GM12892 (cell line): ENCODE data around the gene CSTB.

Source experiments
- DNase-seq: peaks from one replicate; pipeline ENCODE4 v3.0.0; 2011; ENCODE audit not compliant: insufficient read length
- FAIRE-seq: peaks from 2 replicates; lab custom pipeline; 2011; peaks lifted over from hg19 to GRCh38; lab: Jason Lieb, UNC
- POLR2A ChIP-seq: IDR thresholded peaks from 2 replicates; pipeline ENCODE4 v1.6.1; 2011; ENCODE audit warnings: low read depth, low read length, control low read depth
- POLR2AphosphoS5 ChIP-seq: IDR thresholded peaks from 2 replicates; pipeline ENCODE4 v1.6.1; 2011; ENCODE audit warnings: low read depth, low read length, control low read depth
- TAF1 ChIP-seq: IDR thresholded peaks from 2 replicates; pipeline ENCODE4 v1.6.1; 2011; ENCODE audit warnings: low read depth, mild to moderate bottlenecking, control low read depth, low read length, borderline replicate concordance

The CSTB gene

DNA sequence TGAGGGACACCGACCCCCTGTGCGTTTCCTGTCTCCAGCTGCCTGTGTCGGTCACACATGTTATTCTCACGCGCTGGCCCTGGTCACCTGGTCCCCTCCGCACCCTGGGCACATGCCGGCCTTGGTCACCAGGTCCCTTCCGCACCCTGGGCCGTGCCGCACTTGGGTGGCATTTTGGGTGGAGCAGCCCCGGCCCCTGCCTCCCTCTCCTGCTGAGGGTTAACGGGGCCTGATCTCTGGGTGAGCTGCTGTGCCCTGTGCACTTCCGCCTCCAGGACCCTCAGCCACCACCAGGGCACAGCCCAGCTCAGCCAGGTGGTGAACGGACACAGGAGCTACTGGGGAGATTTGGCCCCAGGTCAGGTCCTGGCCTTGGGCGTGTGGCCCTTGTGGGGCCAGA is 39.9 kb upstream of the CSTB start:
- FAIRE-seq, result no peak
- TF ChIP-seq POLR2A, result no peak
- no peak for TF ChIP-seq TAF1
- TF ChIP-seq POLR2AphosphoS5, result no peak

DNA sequence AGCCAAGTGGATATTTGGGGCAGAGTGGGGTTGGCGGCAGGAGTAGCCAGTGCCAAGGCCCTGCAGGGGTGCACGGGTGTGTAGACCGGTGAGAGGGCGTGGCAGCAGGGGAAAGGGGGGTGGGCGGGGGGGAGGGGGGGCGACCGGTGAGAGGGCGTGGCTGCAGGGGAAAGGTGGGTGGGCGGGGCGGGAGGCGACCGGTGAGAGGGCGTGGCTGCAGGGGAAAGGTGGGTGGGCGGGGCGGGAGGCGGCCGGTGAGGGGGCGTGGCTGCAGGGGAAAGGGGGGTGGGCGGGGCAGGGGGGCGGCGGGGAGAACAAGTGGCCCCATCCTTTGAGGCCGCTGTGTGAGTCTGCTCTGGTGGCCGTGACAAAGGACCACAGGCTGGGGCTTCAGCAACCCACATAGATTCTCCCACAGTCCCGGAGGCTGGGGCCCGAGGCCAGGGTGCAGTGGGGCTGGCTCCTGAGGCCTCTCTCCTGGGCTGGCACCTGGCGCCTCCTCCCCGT is 39.1 kb upstream of the CSTB start:
- no peak for FAIRE-seq
- TF ChIP-seq TAF1 (no peak), POLR2AphosphoS5 (no peak), POLR2A (no peak)
- no peak for DNase-seq

More for the DNA sequence above, 39.9 kb upstream of the CSTB start:
- no peak for DNase-seq

DNA sequence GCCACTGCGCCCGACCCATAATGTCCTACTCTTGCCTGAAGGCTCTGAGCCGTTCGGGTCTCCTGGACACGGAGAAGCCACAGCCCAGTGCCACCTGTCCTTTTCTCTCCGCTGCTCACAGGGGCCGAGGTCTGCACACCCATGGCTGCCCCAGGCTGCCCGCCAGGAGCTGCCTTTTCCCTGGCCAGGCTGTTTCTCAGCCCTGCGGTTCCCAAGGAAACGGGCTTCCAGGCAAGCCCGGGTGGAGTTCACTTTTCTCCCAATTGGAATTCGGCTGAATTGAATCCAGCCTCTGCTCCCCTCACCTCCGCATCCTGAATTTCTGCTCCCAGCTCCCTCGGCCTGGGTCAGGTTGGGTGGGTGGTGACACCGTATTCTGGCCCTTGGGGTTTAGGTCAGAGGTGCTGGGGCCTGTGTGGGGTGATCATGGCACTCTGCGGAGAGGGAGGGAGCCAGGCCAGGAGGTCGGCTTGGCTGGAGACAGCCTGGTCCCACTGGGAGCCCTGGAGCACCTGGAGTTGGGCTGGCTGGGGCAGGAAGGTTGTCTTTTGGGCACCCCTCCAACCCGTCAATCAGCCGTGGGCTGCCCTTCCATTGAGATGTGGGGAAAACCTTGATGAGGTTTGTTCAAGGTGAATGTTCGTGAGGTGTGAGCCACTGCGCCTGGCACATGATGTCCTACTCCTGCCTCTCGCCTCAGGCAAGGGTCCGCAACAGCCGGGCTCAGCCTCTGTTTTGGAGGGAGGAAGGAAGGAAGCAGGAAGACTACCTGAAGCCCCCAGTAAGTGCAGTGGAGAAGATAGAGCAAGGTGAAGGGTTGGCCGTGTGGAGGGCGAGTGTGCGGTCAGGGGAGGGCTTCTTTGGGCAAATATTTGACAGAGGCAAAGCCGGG is 38.4 kb upstream of the CSTB start:
- no peak for TF ChIP-seq POLR2A
- TF ChIP-seq TAF1, result no peak
- no peak for TF ChIP-seq POLR2AphosphoS5
- FAIRE-seq, result no peak
- DNase-seq, result no peak

DNA sequence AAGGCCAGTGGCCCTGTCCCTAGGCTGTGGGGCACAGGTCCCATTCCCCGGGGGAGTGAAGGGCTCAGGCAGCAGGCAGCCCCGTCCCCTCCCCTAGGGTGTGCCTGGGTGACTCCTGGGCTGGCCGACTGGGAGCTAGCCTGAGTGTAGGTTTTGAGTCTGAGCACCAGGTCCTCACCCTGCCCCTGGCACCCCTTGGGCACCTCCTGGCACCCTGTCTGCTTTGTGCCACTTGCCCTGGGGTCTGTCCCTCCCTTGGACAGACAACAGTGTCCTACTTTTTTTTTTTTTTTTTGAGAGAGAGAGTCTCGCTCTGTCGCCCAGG is 37.5 kb upstream of the CSTB start:
- FAIRE-seq (no peak), DNase-seq (no peak)
- TF ChIP-seq POLR2AphosphoS5, result no peak
- no peak for TF ChIP-seq TAF1
- no peak for TF ChIP-seq POLR2A

DNA sequence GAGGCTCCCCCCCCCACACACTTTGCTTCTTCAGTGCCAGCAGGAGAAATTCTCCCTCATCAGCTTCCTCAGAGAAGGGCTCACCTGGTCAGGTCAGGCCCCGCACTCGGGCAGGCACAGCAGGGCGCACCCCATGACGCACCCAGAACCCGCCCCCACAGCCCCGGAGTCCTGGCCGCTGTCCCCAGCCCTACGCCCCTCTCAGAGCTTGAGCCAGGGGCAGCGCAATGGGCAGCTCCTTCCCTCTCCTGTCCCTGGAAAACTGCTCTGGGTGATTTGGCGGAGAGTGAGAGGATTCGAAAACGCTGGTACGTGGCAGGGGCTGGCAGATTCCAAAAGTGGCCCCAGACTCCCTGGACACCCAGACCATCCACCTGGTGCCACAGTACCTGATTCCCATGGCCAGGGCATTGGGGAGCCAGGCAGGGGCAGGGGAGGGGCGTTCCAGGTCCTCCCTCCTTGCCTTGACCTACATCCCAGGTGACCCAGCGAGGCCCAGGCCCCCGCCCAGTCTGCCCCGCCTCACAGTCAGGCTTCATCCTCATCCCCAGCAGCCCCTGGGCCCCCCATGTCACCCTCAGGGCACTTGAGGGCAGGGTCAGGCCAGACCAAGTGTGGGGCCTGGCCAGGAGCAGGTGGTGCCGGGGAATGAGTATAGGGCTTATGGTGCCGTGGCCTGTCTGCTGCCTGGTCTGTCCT is 37.0 kb upstream of the CSTB start:
- DNase-seq (no peak), FAIRE-seq (no peak)
- no peak for TF ChIP-seq POLR2A
- TF ChIP-seq POLR2AphosphoS5, result no peak
- TF ChIP-seq TAF1, result no peak

DNA sequence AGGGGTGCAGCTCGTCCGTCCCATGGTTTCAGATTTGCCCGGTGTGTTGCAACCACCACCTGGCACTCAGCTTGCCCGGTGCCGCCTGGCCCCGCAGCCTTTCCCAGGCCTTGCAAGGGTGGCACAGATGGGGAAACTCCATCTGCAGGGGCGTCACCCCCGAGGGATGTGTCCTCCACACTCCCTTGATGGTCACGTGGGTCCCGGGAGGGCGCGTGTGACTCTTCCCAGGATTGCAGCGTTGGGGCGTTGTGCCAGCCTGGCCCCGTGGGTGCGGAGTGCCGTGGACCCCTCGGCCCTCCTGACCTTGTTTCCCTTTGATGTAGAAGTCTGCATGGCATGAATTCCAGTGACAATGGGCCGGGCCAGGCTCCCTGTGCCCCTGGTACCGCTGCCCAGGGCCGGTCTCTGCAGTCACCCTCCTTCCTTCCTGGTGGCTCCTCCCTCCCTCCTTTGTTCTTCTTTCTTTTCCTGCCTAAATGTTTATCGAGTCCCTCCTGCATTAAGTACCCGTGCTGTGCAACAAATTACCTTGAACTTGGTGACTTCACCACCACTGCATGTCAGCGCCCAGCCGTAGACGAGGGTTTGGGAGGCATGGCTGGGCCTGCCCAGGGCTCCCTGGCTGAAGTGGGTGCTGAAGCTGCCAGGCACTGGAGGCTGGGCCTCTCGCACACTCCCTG is 36.2 kb upstream of the CSTB start:
- DNase-seq (no peak), FAIRE-seq (no peak)
- TF ChIP-seq TAF1 (no peak), POLR2AphosphoS5 (no peak), POLR2A (no peak)

DNA sequence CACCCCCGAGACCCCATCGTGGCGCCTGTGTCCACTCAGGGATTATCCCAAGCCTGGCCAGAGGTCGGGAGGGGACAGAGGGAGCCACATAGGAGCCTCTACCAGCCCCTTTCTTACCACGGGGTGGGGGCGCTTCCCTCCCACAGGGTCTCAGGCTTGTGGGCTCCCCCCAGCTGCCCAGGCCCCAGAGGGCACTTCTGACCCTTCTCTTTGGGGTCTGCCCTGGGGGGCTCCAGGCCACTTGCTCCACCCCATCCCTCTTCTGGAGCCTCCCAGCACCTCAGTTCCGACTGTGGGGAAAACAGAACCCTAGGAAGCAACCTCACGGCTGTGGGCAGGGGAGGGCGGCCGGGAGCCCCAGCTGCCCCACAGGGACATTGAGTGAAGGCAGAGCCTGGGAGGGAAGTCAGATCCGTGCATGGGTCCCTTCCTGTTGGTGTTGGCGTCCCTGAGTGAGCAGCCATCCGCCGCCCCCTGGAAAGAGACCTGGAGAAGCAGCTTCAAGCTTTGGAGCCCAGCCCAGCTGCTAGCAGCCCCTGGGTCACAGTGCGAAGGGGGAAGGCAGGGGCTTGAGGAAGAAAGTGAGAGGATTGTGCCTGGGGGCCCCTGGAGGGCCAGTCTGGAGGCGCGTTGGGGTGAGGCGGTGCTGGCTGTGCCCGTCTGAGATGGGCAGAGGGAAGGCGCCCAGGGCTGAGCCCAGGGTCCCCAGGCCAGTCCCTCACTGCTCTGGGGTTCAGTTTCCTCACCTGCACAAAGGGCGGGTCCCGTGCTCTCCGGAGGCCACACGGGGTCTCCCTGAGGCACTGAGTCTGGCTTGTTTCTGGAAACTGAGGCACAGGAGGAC is 35.4 kb upstream of the CSTB start:
- no peak for DNase-seq
- no peak for TF ChIP-seq POLR2AphosphoS5
- no peak; the same call in 1 of the 2 replicates for TF ChIP-seq POLR2A
- no peak for TF ChIP-seq TAF1

DNA sequence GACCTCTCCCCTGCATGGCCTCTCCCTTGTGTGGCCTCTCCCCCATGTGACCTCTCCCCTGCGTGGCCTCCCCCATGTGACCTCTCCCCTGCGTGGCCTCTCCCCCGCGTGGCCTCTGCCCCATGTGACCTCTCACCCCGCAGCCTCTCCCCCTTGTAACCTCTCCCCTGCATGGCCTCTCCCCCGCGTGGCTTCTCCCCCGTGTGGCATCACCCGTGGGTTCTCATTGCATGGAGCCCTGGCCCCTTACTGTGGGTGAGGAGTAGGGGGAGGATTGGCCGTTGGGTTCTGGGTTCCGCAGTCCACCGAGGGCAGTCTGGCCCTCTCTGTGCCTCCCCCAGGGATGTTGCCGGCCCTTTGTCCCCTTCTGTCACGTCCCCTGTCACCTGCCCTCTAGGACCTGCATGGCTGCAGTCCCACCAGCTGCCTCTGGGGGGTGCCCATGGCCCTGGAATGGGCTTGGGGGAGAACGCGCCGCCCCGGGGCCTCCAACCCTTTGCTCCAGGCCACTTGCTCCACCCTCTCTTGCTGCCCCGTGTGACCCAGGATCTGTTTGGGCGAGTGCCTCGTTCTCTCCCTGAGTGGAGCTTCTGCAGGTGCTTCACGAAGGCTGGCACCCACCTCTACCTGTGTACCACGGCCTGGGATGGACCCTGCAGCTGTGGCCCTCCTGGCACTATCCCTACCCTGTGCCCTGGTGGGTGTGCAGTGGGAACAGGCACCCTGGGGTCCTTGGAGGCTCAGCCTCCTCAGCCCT is 34.6 kb upstream of the CSTB start:
- FAIRE-seq (peak; percentile 91), DNase-seq (peak; percentile 99)
- TF ChIP-seq POLR2A (no peak; the same call in 1 of the 2 replicates), POLR2AphosphoS5 (no peak; the same call in 1 of the 2 replicates), TAF1 (no peak)

More for the DNA sequence above, 35.4 kb upstream of the CSTB start:
- FAIRE-seq, result no peak

DNA sequence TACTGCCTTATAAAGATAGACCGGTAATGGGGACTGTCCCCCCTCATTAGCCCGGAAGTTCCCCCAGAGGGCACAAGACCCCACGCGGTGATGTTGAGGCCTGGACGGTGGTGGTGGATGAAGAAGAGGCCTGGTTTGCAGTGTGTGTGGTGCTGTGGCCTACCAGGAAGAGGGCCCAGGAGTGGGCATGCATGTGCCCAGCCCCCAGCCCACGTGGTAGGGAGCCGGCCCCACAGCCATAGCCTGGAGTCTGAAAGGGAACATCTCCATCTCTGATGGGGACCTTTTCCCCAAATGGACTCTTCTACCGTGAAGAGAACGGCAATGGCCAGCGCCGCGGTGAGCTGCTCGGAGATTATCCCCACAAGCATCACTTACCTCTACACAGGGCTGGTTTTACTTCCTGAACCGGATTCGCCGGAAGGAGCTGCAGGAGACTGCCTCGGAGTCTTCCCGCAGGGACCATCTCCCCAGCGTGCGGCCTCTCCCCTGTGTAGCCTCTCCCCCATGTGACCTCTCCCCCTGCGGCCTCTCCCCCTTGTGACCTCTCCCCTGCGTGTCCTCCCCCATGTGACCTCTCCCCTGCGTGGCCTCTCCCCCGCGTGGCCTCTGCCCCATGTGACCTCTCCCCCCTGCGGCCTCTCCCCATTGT is 33.9 kb upstream of the CSTB start:
- FAIRE-seq (no peak), DNase-seq (no peak)
- TF ChIP-seq TAF1, result no peak
- TF ChIP-seq POLR2A, result no peak; the same call in 1 of the 2 replicates
- peak; percentile 41; the same call in 1 of the 2 replicates for TF ChIP-seq POLR2AphosphoS5

DNA sequence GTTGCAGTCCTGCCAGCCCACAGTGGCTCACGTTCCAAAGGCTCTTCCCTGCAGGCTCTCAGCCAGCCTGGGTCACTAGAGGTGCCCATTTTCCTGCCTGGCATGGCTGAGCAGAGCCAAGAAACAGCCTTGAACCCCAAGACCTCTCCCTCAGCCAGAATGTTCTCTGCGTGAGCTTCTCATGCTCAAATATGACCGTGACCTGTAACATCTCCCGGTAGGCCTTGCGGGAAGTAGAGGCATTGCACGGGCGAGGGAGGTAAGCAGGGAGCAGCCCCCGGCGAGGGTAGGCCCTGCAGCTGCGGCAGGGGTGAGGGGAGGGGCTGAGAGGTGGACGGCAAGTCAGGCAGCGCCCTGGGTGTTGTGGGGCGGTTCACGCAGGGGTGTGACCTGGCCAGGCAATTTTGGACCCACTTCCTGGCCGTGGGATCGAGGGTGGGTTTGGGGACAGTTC is 33.3 kb upstream of the CSTB start:
- DNase-seq (no peak), FAIRE-seq (no peak)
- TF ChIP-seq POLR2A (no peak; the same call in 1 of the 2 replicates), TAF1 (no peak), POLR2AphosphoS5 (no peak)
